22Rv1 (cell line): ENCODE data around the gene FAHD1.

Experiments
- CTCF ChIP-seq: fragments of 450-650 bp; IDR thresholded peaks from 2 replicates; pipeline ENCODE4 v1.5.1; 2017; ENCODE audit warnings: mild to moderate bottlenecking
- ZFX ChIP-seq: fragments of 450-650 bp; IDR thresholded peaks from 2 replicates; pipeline ENCODE4 v1.6.1; 2017; ENCODE audit warnings: antibody characterized with exemption, borderline replicate concordance

DNA sequence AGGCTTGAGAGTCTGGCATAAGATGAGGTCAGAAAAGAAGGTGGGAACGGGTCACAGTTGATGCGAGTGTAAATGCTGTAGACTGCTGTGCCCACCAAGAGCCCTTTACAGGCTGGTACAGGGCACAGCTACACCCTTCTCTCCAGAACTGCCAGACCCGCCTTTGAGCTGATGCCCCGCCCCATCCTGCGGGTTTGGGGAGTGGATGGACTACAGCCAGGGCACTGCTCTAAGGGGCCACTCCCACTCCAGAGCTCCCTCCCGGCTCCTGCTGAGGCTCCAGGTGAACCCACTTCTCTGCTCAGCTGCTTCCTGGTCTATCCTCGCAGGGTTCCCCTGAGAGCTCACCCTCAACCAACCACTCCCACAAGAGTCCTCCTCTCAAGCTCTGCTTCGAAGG, 32.6 kb downstream of the FAHD1 start:
- TF ChIP-seq CTCF (no peak), ZFX (no peak)
